Left lung (tissue), 10 donors: ENCODE measurements around the gene THAP3. TPM values are rescaled to one million over a fixed set of nuclear protein-coding genes. Genes with fewer than 3 reads are reported as not detected.

Experiments
- ATAC-seq: fragments of 200-7000 bp; cut with Tn5 transposase; one replicate; pipeline ENCODE4 v1.9.1; 2020; ENCODE audit warnings: moderate library complexity
- DNase-seq, 4 donors: peaks; one replicate each; pipeline ENCODE4 v3.0.0-alpha.2; 2013 to 2020
- H3K27ac ChIP-seq, 2 donors: fragments of 200-600 bp; sonication (generic) in 1 of 2; one replicate each; pipeline versions ENCODE4 v1.5.0 to v1.8.0; 2020 to 2021
- H3K27me3 ChIP-seq, 2 donors: fragments of 200-600 bp; sonication (generic) in 1 of 2; one replicate each; pipeline versions ENCODE4 v1.5.0 to v1.8.0; 2020 to 2021
- H3K36me3 ChIP-seq, 2 donors: fragments of 200-600 bp; sonication (generic) in 1 of 2; one replicate each; pipeline versions ENCODE4 v1.5.0 to v1.8.0; 2020 to 2021
- H3K4me1 ChIP-seq, 2 donors: fragments of 200-600 bp; one replicate each; pipeline ENCODE4 v1.8.0; 2021
- H3K4me3 ChIP-seq, 2 donors: fragments of 200-600 bp; sonication (generic) in 1 of 2; one replicate each; pipeline versions ENCODE4 v1.5.0 to v1.8.0; 2020 to 2021; ENCODE audit warnings: mild to moderate bottlenecking in 1 of 2
- H3K9me3 ChIP-seq, 2 donors: fragments of 200-600 bp; sonication (generic) in 1 of 2; one replicate each; pipeline versions ENCODE4 v1.5.0 to v1.8.0; 2020 to 2021
- CTCF ChIP-seq, 2 donors: fragments of 200-600 bp; sonication (generic) in 1 of 2; IDR thresholded peaks; one replicate each; pipeline versions ENCODE4 v1.5.0 to v1.8.0; 2021; ENCODE audit warnings: antibody characterized with exemption in 2 of 2
- intact Hi-C, 2 donors: fragments of 100-400 bp; cut with DNase I; formaldehyde crosslinking; loops; one replicate each; pipeline versions ENCODE4 v1.11.2 to v1.14.2; 2022
- polyA plus RNA-seq, 6 donors: library from polyadenylated mRNA; unstranded; fragments of 120-200 nt; gene quantifications; one replicate each; pipeline ENCODE4 v1.2.1, GENCODE V29; 2013; ENCODE audit not compliant: insufficient read length in 6 of 6
- total RNA-seq, 2 donors: library from RNA; stranded (reverse); fragmentation: NEBNext Ultra II Directional; extraction: Animal tissue kit (Norgen Biotek cat#: 25700); gene quantifications; one replicate each; pipeline ENCODE4 v1.2.1, GENCODE V29; 2021
- donor health status: DM: no; HTN: yes; CAD: no.
- donor health status: DM: no; HTN: no; CAD: no.

The THAP3 gene
- total and polyA plus RNA-seq, 8 donors = 14.5 to 20.5 (median 17.1) TPM

- no peak for TF ChIP-seq CTCF (IDR thresholded peaks at IDR 0.05)
- ATAC-seq (peak; percentile 75), DNase-seq (peak in 1 of 4 donors; percentile 66)
- Histone ChIP-seq H3K9me3 (no peaks in the 10 kb centered on the region), H3K4me1 (peaks cover 0 to 66% of the 10 kb centered on the region in 2 donors), H3K36me3 (peaks cover 0 to 69% of the 10 kb centered on the region in 2 donors), H3K27me3 (no peaks in the 10 kb centered on the region), H3K27ac (peak overlapping the region in 1 of 2 donors; percentile 35), H3K4me3 (no peak overlapping the region)
- intact Hi-C loops = no loop called here
Observed at GRCh38 chr1:6587261-6588005, 37.2 kb upstream of the THAP3 start.

- H3K9me3 ChIP-seq = no peaks in the 10 kb centered on the region
- no peak overlapping the region for H3K27ac ChIP-seq
- H3K4me3 ChIP-seq = no peak overlapping the region
- H3K27me3 ChIP-seq = no peaks in the 10 kb centered on the region
- ATAC-seq (peak; percentile 85), DNase-seq (peak in 1 of 4 donors; percentile 76)
- H3K36me3 ChIP-seq = peaks cover 0 to 78% of the 10 kb centered on the region in 2 donors
- TF ChIP-seq CTCF (IDR thresholded peaks at IDR 0.05) = no peak
- H3K4me1 ChIP-seq = peaks cover 0 to 58% of the 10 kb centered on the region in 2 donors
- intact Hi-C loops = no loop called here
Observed at GRCh38 chr1:6588128-6588892, 36.4 kb upstream of the THAP3 start.

- no peak for ATAC-seq
- TF ChIP-seq CTCF (IDR thresholded peaks at IDR 0.05) = no peak
- Histone ChIP-seq H3K27me3 (no peaks in the 10 kb centered on the region), H3K4me1 (peaks cover 0 to 56% of the 10 kb centered on the region in 2 donors), H3K9me3 (no peaks in the 10 kb centered on the region), H3K36me3 (peaks cover 0 to 85% of the 10 kb centered on the region in 2 donors), H3K27ac (no peak overlapping the region), H3K4me3 (no peak overlapping the region)
- intact Hi-C loops = no loop called here
- no peak for DNase-seq
Observed at GRCh38 chr1:6588893-6589520, 35.7 kb upstream of the THAP3 start.

- TF ChIP-seq CTCF (IDR thresholded peaks at IDR 0.05) = no peak
Observed at GRCh38 chr1:6590046-6590445, 34.6 kb upstream of the THAP3 start.

GRCh38 chr1:6591222-6591621 lies 33.4 kb upstream of the THAP3 start:
- peak in 1 of 4 donors; percentile 81 for DNase-seq
- intact Hi-C loops = no loop called here
- peaks cover 0 to 58% of the 10 kb centered on the region in 2 donors for H3K4me1 ChIP-seq
- TF ChIP-seq CTCF (IDR thresholded peaks at IDR 0.05) = no peak
- no peaks in the 10 kb centered on the region for H3K27me3 ChIP-seq
- ATAC-seq = no peak
- no peak overlapping the region for H3K4me3 ChIP-seq
- H3K36me3 ChIP-seq = peaks cover 0 to 100% of the 10 kb centered on the region in 2 donors
- H3K9me3 ChIP-seq = no peaks in the 10 kb centered on the region
- no peak overlapping the region for H3K27ac ChIP-seq

More at GRCh38 chr1:6590046-6590445, 34.6 kb upstream of the THAP3 start:
- Histone ChIP-seq H3K27ac (no peak overlapping the region), H3K4me1 (peaks cover 0 to 51% of the 10 kb centered on the region in 2 donors), H3K9me3 (no peaks in the 10 kb centered on the region), H3K4me3 (no peak overlapping the region), H3K36me3 (peaks cover 0 to 91% of the 10 kb centered on the region in 2 donors), H3K27me3 (no peaks in the 10 kb centered on the region)
- DNase-seq = no peak
- ATAC-seq = no peak
- intact Hi-C loops = no loop called here
